ENCODE results near the gene SMAP2.
"Not testable (repeated sequence)": the region's sequence is repeated elsewhere in the genome, so short reads cannot be mapped to it uniquely, and the experiment has no call there.

SMAP2 gene

GRCh38 chr1:40372658-40373322 lies 737 bp upstream of the SMAP2 start:
- no peak for DNase-seq (ENCODE audit: low read depth)

GRCh38 chr1:40377512-40377911 lies 4.0 kb downstream of the SMAP2 start:
- DNase-seq (ENCODE audit: low read depth): no peak

- DNase-seq (ENCODE audit: low read depth): no peak
These were observed 6.4 kb downstream of the SMAP2 start for GRCh38 chr1:40379785-40380452.

DNA sequence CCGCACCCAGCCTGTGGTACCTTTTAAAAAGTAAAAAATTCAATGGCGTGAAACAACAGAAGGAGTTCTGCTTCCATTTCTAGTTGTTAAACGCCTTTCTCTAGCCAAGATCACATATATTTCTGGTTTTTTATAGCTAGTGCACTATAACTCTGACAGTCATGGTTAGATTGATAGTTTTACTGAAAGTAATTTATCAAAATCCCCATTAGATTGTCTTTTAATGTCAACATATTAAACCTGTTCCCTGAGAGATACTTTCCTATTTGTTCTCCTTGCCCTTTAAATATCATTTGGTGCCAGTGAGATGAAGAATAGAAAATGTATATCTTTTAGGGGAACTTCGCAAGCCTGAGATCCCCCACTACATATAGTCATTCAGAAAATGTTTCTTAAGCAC lies 7.3 kb downstream of the SMAP2 start:
- DNase-seq (ENCODE audit: low read depth): no peak

DNA sequence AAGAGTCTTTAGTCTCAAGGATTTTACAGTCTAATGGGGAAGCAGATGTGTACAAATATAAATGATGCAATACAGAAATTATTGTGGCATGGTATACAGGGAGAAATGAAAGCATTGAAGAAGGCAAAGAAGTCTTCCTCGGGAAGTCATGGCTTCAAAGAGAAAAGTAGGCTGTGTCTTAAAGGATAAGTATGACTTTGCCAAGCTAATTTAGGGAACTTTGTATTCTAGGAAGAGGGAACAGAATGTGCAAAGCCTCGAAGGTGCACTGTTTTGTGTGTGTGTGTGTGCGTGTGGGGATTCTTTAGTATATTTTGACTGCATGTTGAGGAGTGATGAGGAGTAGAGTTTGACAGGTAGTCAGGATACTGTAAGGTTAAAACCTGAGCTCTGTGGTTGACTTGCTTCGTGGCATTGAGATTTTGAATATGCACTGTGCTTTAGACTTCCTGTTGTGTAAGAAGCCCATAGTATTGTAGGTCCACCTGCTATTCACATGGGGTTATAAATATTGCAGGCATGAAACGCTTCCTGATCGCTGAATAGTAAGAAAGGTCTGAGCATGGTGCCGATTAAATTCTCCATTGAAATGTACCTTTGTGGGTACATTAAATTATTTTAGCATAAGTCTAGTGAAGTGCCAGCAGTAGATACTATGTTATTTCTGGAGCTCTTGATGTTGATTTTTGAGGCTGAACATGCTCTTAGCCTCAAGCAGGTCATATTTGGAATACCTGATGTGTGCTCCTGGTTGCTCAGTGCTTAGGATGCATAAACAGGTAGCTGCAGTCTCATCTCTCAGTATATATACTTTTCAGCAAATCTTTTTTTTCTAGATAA lies 8.0 kb downstream of the SMAP2 start:
- no peak for DNase-seq (ENCODE audit: low read depth)

GRCh38 chr1:40382108-40382460 lies 8.6 kb downstream of the SMAP2 start:
- no peak for DNase-seq (ENCODE audit: low read depth)

DNA sequence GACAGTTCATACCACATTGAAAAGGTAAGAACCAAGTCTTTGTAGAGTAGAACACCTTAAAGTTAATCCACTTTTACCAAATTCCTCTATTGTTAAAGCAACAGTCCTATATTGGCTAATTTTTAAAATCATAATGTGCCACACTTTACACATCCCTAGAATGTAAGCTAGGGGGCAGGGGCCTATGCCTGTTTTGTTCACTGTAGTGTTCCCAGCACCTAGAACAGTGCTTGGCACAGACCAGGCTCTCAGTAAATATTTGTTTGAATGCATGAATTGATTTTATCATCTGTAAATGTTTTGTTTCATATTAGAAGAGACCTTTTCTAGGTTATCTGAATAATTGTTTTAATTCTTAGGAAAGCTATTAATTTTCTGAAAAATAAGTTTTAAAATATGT lies 9.1 kb downstream of the SMAP2 start:
- DNase-seq (ENCODE audit: low read depth): no peak

- DNase-seq (ENCODE audit: low read depth): no peak
These were observed 9.6 kb downstream of the SMAP2 start for GRCh38 chr1:40383095-40383487.

DNA sequence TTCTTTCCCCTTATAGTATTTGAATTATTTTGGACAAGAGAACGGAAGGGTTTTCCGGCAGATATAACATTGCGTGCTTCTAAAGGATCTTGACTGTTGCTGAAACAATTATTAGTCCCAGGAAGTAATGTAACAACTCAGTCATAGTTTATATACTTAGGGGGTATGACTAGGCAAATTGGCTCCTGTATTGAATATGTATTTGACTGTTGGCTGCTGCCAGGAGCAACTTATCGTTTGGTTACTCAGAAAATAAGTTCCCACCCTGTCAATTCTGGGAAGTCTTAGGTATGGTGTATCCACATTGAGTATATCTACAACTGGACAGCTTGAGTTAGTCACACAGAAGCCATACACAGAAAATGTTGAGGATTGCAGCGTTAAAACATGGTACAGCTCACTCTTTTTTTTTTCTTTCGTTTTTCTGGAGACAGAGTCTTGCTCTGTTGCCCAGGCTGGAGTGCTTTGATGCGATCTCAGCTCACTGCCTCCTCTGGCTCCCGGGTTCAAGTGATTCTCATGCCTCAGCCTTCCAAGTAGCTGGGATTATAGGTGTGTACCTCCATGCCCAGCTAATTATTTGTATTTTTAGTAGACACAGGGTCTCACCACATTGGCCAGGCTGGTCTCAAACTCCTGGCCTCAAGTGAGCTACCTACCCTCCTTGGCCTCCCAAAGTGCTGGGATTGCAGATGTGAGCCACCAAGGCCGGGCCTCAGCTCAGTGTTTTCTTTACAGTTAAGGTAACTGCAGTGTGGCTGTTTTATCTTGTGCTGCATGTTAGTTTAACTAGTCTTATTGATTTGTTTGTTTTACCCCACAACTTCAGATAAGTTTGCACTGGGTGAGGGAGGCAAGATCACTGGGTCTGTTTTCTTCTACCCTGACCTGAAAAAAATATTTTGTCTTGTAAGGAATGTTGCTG lies 10.2 kb downstream of the SMAP2 start:
- DNase-seq (ENCODE audit: low read depth): no peak

- DNase-seq (ENCODE audit: low read depth): no peak
These were observed 10.9 kb downstream of the SMAP2 start for GRCh38 chr1:40384413-40384762.

- no peak for DNase-seq (ENCODE audit: low read depth)
These were observed 11.4 kb downstream of the SMAP2 start for GRCh38 chr1:40384887-40385286.

GRCh38 chr1:40385437-40386358 lies 12.2 kb downstream of the SMAP2 start:
- DNase-seq (ENCODE audit: low read depth): no peak

DNA sequence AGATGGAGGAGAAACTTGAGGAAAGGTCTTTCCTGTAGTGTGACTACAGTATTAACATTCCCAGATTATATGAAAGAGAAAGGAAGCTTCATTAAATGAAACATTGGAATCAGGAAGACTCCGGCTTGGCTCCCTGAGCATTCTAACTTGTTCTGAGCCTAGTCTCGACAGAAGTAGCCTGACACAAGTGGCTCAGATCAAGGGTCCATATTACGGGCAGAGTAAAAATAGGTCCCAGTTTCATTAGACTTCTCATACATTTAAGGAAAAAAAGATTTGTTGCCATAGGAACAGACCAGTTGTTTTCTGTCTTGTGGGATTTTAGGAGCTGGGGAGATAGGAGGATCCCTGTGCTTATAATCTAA lies 12.8 kb downstream of the SMAP2 start:
- no peak for DNase-seq (ENCODE audit: low read depth)

- no peak for DNase-seq (ENCODE audit: low read depth)
These were observed 13.3 kb downstream of the SMAP2 start for GRCh38 chr1:40386796-40387195.

- not testable (repeated sequence) for DNase-seq (ENCODE audit: low read depth)
These were observed 14.1 kb downstream of the SMAP2 start for GRCh38 chr1:40387381-40388306.

DNA sequence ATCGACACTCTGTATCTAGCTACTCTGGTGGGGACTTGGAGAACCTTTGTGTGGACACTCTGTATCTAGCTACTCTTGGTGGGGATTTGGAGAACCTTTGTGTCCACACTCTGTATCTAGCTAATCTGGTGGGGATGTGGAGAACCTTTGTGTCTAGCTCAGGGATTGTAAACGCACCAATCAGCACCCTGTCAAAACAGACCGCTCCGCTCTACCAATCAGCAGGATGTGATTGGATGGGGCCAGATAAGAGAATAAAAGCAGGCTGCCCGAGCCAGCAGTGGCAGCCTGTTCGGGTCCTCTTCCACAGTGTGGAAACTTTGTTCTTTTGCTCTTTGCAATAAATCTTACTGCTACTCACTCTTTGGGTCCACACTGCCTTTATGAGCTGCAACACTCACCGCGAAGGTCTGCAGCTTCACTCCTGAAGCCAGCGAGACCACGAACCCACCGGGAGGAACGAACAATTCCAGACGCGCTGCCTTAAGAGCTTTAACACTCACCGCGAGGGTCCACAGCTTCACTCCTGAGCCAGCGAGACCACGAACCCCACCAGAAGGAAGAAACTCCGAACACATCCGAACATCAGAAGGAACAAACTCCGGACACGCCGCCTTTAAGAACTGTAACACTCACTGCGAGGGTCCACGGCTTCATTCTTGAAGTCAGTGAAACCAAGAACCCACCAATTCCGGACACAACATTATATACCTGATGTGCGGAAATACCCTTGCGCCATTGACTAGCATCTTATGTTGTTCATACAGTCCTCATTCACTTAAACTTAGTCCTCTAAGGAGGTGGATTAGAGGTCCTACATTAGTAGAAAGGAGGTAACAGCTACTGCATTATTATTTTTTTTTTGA lies 15.2 kb downstream of the SMAP2 start:
- not testable (repeated sequence) for DNase-seq (ENCODE audit: low read depth)

GRCh38 chr1:40389322-40389803 lies 15.8 kb downstream of the SMAP2 start:
- no peak for DNase-seq (ENCODE audit: low read depth)

- no peak for DNase-seq (ENCODE audit: low read depth)
These were observed 16.5 kb downstream of the SMAP2 start for GRCh38 chr1:40389871-40390560.

All from stimulated activated CD8-positive, alpha-beta memory T cell treated with anti-CD3 and anti-CD28 coated beads, Interleukin-12 subunit alpha, Interleukin-12 subunit beta, amount 100 ng/mL, for 4 hours (primary cell).